ENCODE results near the gene NELFB.
"Not testable (repeated sequence)": the region's sequence is repeated elsewhere in the genome, so short reads cannot be mapped to it uniquely, and the experiment has no call there.

NELFB gene

DNA sequence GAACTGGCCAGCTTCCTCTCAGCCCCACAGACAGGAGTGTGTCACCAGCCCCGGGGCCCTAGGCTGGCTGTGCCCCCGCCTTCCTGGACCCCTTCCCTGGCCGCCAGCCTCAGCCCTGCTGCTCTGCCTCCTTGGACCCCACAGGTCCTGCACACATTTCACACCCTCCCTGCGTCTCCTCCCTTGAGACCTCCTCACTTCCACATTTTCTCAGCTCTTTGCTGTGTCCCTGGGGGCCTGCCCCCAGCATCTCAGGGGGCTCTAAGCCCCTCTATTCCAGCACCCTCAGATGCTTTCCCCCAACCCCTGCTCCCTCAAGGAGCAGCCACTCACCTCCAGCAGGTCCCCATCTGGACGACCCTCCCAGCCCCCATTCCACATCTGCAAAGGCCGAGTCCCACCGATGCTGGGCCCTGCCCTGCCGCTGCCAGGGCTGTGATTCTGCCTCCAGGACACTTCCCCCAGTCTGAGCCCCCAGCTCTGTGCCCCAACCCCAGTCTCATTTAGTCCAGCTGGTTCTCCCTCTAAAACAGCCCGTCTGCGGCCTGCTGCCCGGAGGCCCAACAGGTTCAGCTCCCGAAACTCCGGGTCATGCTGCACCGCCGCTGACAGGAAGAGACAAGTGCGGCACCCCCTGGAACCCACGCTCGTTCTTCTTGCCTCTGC is 20.2 kb upstream of the NELFB start:
- no peak for DNase-seq (ENCODE audit: low read depth, low spot score)

- DNase-seq (ENCODE audit: low read depth, low spot score), result no peak
These were observed 19.5 kb upstream of the NELFB start for GRCh38 chr9:137235424-137236237.

- DNase-seq (ENCODE audit: low read depth, low spot score), result peak; percentile 76
These were observed 18.7 kb upstream of the NELFB start for GRCh38 chr9:137236238-137236935.

GRCh38 chr9:137236936-137237421 is 18.1 kb upstream of the NELFB start:
- no peak for DNase-seq (ENCODE audit: low read depth, low spot score)

- no peak for DNase-seq (ENCODE audit: low read depth, low spot score)
These were observed 17.1 kb upstream of the NELFB start for GRCh38 chr9:137237759-137238726.

- DNase-seq (ENCODE audit: low read depth, low spot score), result not testable (repeated sequence)
These were observed 15.5 kb upstream of the NELFB start for GRCh38 chr9:137239541-137240200.

DNA sequence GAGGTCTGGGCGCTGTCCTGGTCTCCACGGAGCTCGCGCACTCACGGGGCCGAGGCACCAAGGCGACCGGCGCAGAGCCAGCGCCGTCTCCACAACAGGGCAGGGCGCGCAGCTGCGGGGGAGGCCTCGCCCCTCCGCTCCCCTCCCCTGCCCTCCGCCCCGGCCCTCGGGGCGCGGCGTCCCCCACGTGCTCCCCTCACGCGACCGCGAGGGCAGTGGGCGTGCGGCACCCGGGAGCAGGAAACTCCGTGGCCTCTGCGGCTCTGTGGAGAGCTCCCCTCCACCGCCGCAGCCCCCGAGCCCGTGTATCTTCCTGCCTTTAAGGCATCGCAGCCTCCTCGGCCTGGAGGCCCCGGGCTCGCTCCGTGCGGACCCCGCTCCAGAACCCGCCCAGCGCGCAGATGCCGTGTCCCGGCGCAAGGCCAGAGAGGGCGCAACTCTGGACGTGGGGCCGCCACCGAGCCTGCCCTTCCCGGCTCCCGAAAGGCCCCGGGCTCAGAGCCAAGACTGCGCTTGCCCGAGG is 14.7 kb upstream of the NELFB start:
- DNase-seq (ENCODE audit: low read depth, low spot score), result peak; percentile 37

DNA sequence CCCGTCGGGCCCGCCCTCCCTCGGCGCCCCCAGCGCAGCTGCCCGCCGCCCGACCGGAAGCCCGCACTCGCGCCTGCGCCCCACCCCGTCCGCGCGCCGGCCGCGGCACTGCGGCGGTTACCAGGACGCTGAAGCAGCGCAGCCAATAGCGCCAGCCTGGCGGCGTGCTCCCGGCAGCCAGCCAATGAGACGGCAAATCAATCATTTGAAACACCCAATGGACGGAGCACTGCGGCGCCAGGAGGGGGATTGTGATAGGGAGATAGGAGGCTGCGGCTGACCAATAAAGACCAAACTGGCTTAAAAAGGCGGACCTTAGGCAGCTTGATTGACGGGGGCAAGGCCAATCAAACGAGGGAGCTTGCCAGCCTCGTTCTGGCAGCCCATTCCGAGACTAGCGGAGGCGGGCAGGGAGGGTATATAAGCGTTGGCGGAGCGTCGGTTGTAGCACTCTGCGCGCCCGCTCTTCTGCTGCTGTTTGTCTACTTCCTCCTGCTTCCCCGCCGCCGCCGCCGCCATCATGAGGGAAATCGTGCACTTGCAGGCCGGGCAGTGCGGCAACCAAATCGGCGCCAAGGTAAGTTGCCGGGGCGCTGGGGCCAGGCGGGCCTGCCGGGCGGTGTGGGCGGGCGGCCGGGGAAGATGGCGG is 14.2 kb upstream of the NELFB start, which contains the start of gene TUBB4B:
TUBB4B (plus strand) TSS at position 447 of the 649 bp plus-strand sequence; CDS start at position 521, 74 bp downstream.
- peak; percentile 96 for DNase-seq (ENCODE audit: low read depth, low spot score)

DNA sequence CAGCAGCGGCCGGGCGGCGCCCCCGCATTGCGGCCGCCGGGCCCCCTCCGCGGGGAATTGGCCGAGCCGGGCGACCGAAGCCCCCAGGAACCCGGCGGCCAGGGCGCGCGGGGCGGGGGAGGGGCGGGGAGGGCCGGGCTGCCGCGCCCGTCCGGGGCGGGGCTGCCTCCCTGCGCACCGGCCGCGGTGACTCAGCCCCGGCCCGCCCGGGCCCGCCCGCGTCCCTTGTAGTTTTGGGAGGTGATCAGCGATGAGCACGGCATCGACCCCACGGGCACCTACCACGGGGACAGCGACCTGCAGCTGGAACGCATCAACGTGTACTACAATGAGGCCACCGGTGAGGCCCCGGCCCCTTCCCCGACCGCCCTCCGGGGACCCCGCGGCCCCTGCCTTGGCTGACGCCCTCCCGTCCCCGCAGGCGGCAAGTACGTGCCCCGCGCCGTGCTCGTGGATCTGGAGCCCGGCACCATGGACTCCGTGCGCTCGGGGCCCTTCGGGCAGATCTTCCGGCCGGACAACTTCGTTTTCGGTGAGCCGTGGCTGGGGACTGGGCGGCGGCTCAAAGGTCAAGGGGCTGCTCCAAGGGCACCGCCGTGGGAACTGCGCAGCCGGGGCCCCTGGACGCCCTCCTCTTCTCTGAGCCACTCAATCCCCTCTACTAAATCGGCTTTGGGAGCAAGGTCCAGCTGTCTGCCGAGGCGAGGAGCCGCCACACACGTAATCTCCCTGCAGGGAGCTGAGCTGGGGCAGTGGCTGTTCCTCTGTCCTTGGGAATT is 13.4 kb upstream of the NELFB start:
- DNase-seq (ENCODE audit: low read depth, low spot score), result peak; percentile 54

DNA sequence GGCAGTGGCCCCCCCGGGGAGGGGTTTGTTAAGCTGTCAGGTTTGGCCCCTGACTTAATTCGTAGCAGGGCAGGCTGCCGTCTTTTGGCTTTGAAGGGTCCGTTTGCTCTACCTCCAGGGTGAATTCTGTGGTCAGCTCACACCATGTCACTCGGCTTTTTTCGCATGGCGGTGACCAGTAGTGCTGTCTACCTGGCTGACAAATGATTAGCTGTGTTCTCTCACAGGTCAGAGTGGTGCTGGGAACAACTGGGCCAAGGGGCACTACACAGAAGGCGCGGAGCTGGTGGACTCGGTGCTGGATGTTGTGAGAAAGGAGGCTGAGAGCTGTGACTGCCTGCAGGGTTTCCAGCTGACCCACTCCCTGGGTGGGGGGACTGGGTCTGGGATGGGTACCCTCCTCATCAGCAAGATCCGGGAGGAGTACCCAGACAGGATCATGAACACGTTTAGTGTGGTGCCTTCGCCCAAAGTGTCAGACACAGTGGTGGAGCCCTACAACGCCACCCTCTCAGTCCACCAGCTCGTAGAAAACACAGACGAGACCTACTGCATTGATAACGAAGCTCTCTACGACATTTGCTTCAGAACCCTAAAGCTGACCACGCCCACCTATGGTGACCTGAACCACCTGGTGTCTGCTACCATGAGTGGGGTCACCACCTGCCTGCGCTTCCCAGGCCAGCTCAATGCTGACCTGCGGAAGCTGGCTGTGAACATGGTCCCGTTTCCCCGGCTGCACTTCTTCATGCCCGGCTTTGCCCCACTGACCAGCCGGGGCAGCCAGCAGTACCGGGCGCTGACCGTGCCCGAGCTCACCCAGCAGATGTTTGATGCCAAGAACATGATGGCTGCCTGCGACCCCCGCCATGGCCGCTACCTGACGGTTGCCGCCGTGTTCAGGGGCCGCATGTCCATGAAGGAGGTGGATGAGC is 12.6 kb upstream of the NELFB start:
- no peak for DNase-seq (ENCODE audit: low read depth, low spot score)

GRCh38 chr9:137243266-137243625 is 11.9 kb upstream of the NELFB start:
- not testable (repeated sequence) for DNase-seq (ENCODE audit: low read depth, low spot score)

GRCh38 chr9:137243626-137244485 is 11.3 kb upstream of the NELFB start:
- no peak for DNase-seq (ENCODE audit: low read depth, low spot score)

- DNase-seq (ENCODE audit: low read depth, low spot score), result no peak
These were observed 10.4 kb upstream of the NELFB start for GRCh38 chr9:137244486-137245449.

DNA sequence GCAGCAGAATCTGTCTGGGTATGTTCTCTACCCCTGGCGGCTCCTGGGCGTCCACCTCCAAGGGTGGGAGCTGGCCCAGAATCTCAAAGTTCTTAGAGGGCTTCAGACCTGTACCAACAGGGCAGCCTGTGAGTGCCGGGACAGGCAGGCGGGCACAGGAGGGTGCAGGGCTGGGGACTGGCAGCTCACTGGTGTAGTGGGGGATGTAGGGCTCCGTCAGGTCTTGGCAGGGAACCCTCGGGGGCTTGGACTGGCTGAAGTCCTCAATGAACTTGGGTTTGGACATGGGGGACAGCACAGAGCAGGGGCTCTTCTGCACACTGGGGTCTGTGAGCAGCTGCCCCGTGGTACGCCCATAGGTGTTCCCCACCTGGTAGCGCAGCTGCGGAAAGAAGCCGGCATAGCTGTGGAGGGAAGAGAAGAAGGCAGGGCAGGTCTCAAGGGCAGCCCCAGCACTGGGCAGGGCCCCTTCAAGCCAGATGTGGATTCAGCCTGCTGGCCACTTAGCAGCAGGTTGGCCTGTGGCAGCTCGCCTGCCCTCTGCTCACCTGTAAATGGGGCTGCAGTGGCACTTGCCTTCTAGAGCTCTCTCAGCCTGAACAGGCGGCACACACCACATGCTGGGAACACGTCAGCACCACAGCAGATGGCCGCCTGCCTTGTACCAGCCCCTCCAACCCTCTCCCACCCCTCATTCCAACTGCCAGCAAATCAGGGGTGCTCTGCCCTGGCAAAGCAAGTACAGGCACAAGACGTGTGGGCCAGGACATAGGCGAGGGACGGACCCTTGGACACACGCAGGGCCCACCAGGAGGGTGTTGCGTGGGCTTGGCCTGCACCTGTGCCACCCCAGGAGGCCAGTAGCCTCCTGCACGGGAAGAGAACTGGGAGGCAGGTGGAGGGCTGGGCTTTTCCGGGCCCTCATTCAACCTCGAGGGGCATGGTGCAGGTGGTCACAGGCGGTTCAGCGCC is 9.4 kb upstream of the NELFB start:
- no peak for DNase-seq (ENCODE audit: low read depth, low spot score)

Measured in activated CD4-positive, CD25-positive, alpha-beta regulatory T cell treated with anti-CD3 and anti-CD28 coated beads, Interleukin-2, amount 50 U/mL, for 16 hours (primary cell).